Vagina (tissue), 2 donors: Measurements from ENCODE around the gene COX6A2.

Experiments
- CTCF ChIP-seq, 3 experiments: fragments of 450-650 bp in 2 of 3; fragments of 200-600 bp in 1 of 3; sonication (generic) in 1 of 3; IDR thresholded peaks; one replicate each; pipeline ENCODE4 v1.5.1; 2017 to 2019; ENCODE audit warnings: antibody characterized with exemption in 3 of 3, mild to moderate bottlenecking in 2 of 3, moderate library complexity in 2 of 3
- POLR2A ChIP-seq, 2 donors: fragments of 450-650 bp; IDR thresholded peaks; one replicate each; pipeline ENCODE4 v1.6.1; 2017; ENCODE audit warnings: antibody characterized with exemption in 2 of 2, mild to moderate bottlenecking in 2 of 2, moderate library complexity in 2 of 2
- POLR2AphosphoS5 ChIP-seq, 2 donors: sonication (generic); formaldehyde crosslinking; IDR thresholded peaks; one replicate each; pipeline ENCODE4 v1.9.0; 2017; ENCODE audit warnings: antibody characterized with exemption in 2 of 2, mild to moderate bottlenecking in 2 of 2, low read depth in 1 of 2; ENCODE audit not compliant: insufficient read depth in 1 of 2

GRCh38 chr16:31460582-31461002, 32.4 kb upstream of the COX6A2 start:
- TF ChIP-seq CTCF (IDR thresholded peaks at IDR 0.05) (peak in 2 of 3 experiments; percentile 41 to 44), POLR2A (IDR thresholded peaks at IDR 0.05) (no peak), POLR2AphosphoS5 (IDR thresholded peaks at IDR 0.05; ENCODE audit: insufficient read depth in 1 of 2, low read depth in 1 of 2) (no peak)
